CD14-positive monocyte (primary cell): Measurements from ENCODE around the gene TSPAN5. TPM values are rescaled to one million over a fixed set of nuclear protein-coding genes. Genes with fewer than 3 reads are reported as not detected.

Experiments used
- DNase-seq, 3 donors: peaks; one replicate each; pipeline ENCODE4 v3.0.0-alpha.2; 2011 to 2022
- H2AFZ ChIP-seq: 2 replicates; pipeline ENCODE4 v1.6.0; 2012; ENCODE audit warnings: mild to moderate bottlenecking, low read depth, low read length, inconsistent platforms; ENCODE audit not compliant: insufficient read depth, poor library complexity, severe bottlenecking
- H3K27ac ChIP-seq, 2 donors: 1 replicate in 1 of 2; 2 replicates in 1 of 2; pipeline ENCODE4 v1.5.1; 2012 to 2013; ENCODE audit warnings: low read length in 2 of 2, control low read depth in 1 of 2, inconsistent platforms in 1 of 2, low read depth in 1 of 2, mild to moderate bottlenecking in 1 of 2
- H3K27me3 ChIP-seq, 2 donors: one replicate each; pipeline versions ENCODE4 v1.6.0 to v1.6.1; 2011 to 2013; ENCODE audit warnings: low read length in 2 of 2; ENCODE audit not compliant: control insufficient read depth in 2 of 2, insufficient read depth in 2 of 2
- H3K36me3 ChIP-seq, 2 donors: replicated peaks in 1 of 2; 1 replicate in 1 of 2; 2 replicates in 1 of 2; pipeline versions ENCODE4 v1.5.1 to v1.6.1; 2012 to 2013; ENCODE audit warnings: low read length in 2 of 2, control low read depth in 1 of 2, inconsistent platforms in 1 of 2, mild to moderate bottlenecking in 1 of 2; ENCODE audit not compliant: insufficient read depth in 2 of 2, control insufficient read depth in 1 of 2
- H3K4me1 ChIP-seq, 2 donors: 1 replicate in 1 of 2; 2 replicates in 1 of 2; pipeline versions ENCODE4 v1.5.1 to v1.6.1; 2012 to 2013; ENCODE audit warnings: low read length in 2 of 2, control low read depth in 1 of 2, inconsistent platforms in 1 of 2, mild to moderate bottlenecking in 1 of 2, moderate library complexity in 1 of 2; ENCODE audit not compliant: insufficient read depth in 2 of 2, control insufficient read depth in 1 of 2
- H3K4me2 ChIP-seq: replicated peaks from 2 replicates; pipeline ENCODE3; 2012; ENCODE audit warnings: low read length, moderate library complexity, mild to moderate bottlenecking; ENCODE audit not compliant: poor library complexity, severe bottlenecking; ENCODE audit errors: extremely low read depth
- H3K4me3 ChIP-seq, 3 experiments: fragments of 200-600 bp in 1 of 3; sonication (generic) in 1 of 3; replicated peaks in 1 of 3; 1 replicate in 2 of 3; 2 replicates in 1 of 3; pipeline ENCODE4 v1.5.1; 2011 to 2013; ENCODE audit warnings: low read length in 3 of 3, mild to moderate bottlenecking in 3 of 3, control low read depth in 2 of 3, low read depth in 2 of 3, inconsistent platforms in 1 of 3, moderate library complexity in 1 of 3
- H3K79me2 ChIP-seq: 2 replicates; pipeline ENCODE4 v1.6.0; 2012; ENCODE audit warnings: mild to moderate bottlenecking, control low read depth, inconsistent platforms, low read length, moderate library complexity; ENCODE audit not compliant: insufficient read depth
- H3K9ac ChIP-seq: 2 replicates; pipeline ENCODE4 v1.6.0; 2017; ENCODE audit warnings: low read length, mild to moderate bottlenecking; ENCODE audit not compliant: insufficient read depth, poor library complexity, severe bottlenecking
- H3K9me3 ChIP-seq, 2 donors: replicated peaks in 1 of 2; 1 replicate in 1 of 2; 2 replicates in 1 of 2; pipeline versions ENCODE4 v1.5.1 to v1.6.1; 2012 to 2013; ENCODE audit warnings: low read length in 2 of 2, control low read depth in 1 of 2; ENCODE audit not compliant: control insufficient read depth in 1 of 2, insufficient read depth in 1 of 2
- H4K20me1 ChIP-seq: 2 replicates; pipeline ENCODE4 v1.6.0; 2012; ENCODE audit warnings: mild to moderate bottlenecking, low read length, control low read depth, moderate library complexity; ENCODE audit not compliant: insufficient read depth
- H3K27ac Mint-ChIP-seq, 7 donors: one replicate each; pipeline ENCODE4 v1.8.0; 2020; ENCODE audit warnings: mild to moderate bottlenecking in 7 of 7, mixed read lengths in 7 of 7, moderate library complexity in 6 of 7, inconsistent platforms in 2 of 7
- H3K27me3 Mint-ChIP-seq, 3 donors: one replicate each; pipeline ENCODE4 v1.8.0; 2021 to 2022; ENCODE audit warnings: low read depth in 3 of 3, mild to moderate bottlenecking in 3 of 3, mixed read lengths in 3 of 3, moderate library complexity in 3 of 3, inconsistent platforms in 1 of 3
- H3K36me3 Mint-ChIP-seq, 2 donors: one replicate each; pipeline ENCODE4 v1.8.0; 2020; ENCODE audit warnings: mixed read lengths in 2 of 2, inconsistent platforms in 1 of 2, mild to moderate bottlenecking in 1 of 2
- H3K4me1 Mint-ChIP-seq: one replicate; pipeline ENCODE4 v1.8.0; 2020; ENCODE audit warnings: mild to moderate bottlenecking, mixed read lengths
- H3K4me3 Mint-ChIP-seq, 2 donors: one replicate each; pipeline ENCODE4 v1.8.0; 2020; ENCODE audit warnings: mild to moderate bottlenecking in 2 of 2, mixed read lengths in 2 of 2, moderate library complexity in 1 of 2
- H3K9me3 Mint-ChIP-seq, 7 donors: one replicate each; pipeline ENCODE4 v1.8.0; 2020 to 2022; ENCODE audit warnings: mixed read lengths in 7 of 7, mild to moderate bottlenecking in 6 of 7, moderate library complexity in 6 of 7, inconsistent platforms in 2 of 7
- WGBS: methylation state at CpG from one replicate; pipeline ENCODE4 v1.1.5; 2013; ENCODE audit warnings: missing lambda C conversion rate; ENCODE audit not compliant: insufficient coverage; 5-methylcytosine and 5-hydroxymethylcytosine counted together
- intact Hi-C, 2 donors: fragments of 100-400 bp; cut with micrococcal nuclease; formaldehyde crosslinking; loops; one replicate each; pipeline versions ENCODE4 v1.15.0 to v1.15.1; 2023
- polyA plus RNA-seq, 3 donors: library from polyadenylated mRNA; depleted of rRNA in 1 of 3; unstranded in 2 of 3; stranded (reverse) in 1 of 3; fragments of 300-500 nt in 2 of 3; fragments of >200 nt in 1 of 3; fragmentation: Illumina TruSeq in 2 of 3; gene quantifications; 1 replicate in 2 of 3; 2 replicates in 1 of 3; pipeline ENCODE4 v1.2.3, GENCODE V29; 2012 to 2021
- TF ChIP-seq, protein P1 (sequence below): fragments of 200-600 bp; IDR thresholded peaks from one replicate; pipeline ENCODE4 v1.8.0; 2022; ENCODE audit warnings: antibody characterized with exemption, mild to moderate bottlenecking

The TSPAN5 gene
- polyA plus RNA-seq, 3 donors: 0.09 to 1.1 (median 0.13) TPM

- peaks cover 0 to 3% (median 0%) of the 10 kb centered on the region in 7 donors for H3K9me3 Mint-ChIP-seq
- Histone ChIP-seq H3K79me2 (no peaks in the 10 kb centered on the region), H3K36me3 (no peaks in the 10 kb centered on the region), H3K9me3 (no peaks in the 10 kb centered on the region), H3K4me1 (no peaks in the 10 kb centered on the region), H2AFZ (no peak overlapping the region), H3K4me3 (no peak overlapping the region), H3K4me2 (no peak overlapping the region), H4K20me1 (no peaks in the 10 kb centered on the region), H3K27me3 (no peaks in the 10 kb centered on the region), H3K27ac (no peak overlapping the region), H3K9ac (no peak overlapping the region)
- intact Hi-C loops: no loop called here
- H3K4me3 Mint-ChIP-seq: no peak overlapping the region
- H3K27ac Mint-ChIP-seq: no peak overlapping the region
- H3K4me1 Mint-ChIP-seq: peaks cover 7% of the 10 kb centered on the region
- DNase-seq: no peak
- peaks cover 0 to 5% (median 3%) of the 10 kb centered on the region in 3 donors for H3K27me3 Mint-ChIP-seq
- no peaks in the 10 kb centered on the region for H3K36me3 Mint-ChIP-seq
- 86% methylated on average over 3 of the region's 6 CpGs for WGBS
- TF ChIP-seq, protein P1, sequence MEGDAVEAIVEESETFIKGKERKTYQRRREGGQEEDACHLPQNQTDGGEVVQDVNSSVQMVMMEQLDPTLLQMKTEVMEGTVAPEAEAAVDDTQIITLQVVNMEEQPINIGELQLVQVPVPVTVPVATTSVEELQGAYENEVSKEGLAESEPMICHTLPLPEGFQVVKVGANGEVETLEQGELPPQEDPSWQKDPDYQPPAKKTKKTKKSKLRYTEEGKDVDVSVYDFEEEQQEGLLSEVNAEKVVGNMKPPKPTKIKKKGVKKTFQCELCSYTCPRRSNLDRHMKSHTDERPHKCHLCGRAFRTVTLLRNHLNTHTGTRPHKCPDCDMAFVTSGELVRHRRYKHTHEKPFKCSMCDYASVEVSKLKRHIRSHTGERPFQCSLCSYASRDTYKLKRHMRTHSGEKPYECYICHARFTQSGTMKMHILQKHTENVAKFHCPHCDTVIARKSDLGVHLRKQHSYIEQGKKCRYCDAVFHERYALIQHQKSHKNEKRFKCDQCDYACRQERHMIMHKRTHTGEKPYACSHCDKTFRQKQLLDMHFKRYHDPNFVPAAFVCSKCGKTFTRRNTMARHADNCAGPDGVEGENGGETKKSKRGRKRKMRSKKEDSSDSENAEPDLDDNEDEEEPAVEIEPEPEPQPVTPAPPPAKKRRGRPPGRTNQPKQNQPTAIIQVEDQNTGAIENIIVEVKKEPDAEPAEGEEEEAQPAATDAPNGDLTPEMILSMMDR: no peak
Measured at GRCh38 chr4:98611677-98612317, 46.6 kb downstream of the TSPAN5 start.

- H3K79me2 ChIP-seq: no peaks in the 10 kb centered on the region
- no peaks in the 10 kb centered on the region for H3K4me1 ChIP-seq
- no peaks in the 10 kb centered on the region for H3K36me3 ChIP-seq
- no peak overlapping the region for H3K4me2 ChIP-seq
- H3K36me3 Mint-ChIP-seq: no peaks in the 10 kb centered on the region
- H3K27ac Mint-ChIP-seq: no peak overlapping the region
- TF ChIP-seq, protein P1: no peak
- H3K27ac ChIP-seq: no peak overlapping the region
- no peaks in the 10 kb centered on the region for H4K20me1 ChIP-seq
- H3K4me1 Mint-ChIP-seq: peaks cover 7% of the 10 kb centered on the region
- 90% methylated on average over 5 of the region's 6 CpGs for WGBS
- no peak overlapping the region for H3K4me3 ChIP-seq
- H3K27me3 Mint-ChIP-seq: peaks cover 0 to 5% (median 3%) of the 10 kb centered on the region in 3 donors
- no peak overlapping the region for H3K9ac ChIP-seq
- no peaks in the 10 kb centered on the region for H3K9me3 ChIP-seq
- H2AFZ ChIP-seq: no peak overlapping the region
- H3K4me3 Mint-ChIP-seq: no peak overlapping the region
- peaks cover 0 to 3% (median 0%) of the 10 kb centered on the region in 7 donors for H3K9me3 Mint-ChIP-seq
- H3K27me3 ChIP-seq: no peaks in the 10 kb centered on the region
- no peak for DNase-seq
- intact Hi-C loops: no loop called here
Measured at GRCh38 chr4:98610926-98611676, 47.3 kb downstream of the TSPAN5 start.
